ENCODE results near the gene LILRA6. TPM values are rescaled to one million over a fixed set of nuclear protein-coding genes. Genes with fewer than 3 reads are reported as not detected.

LILRA6 gene
- total RNA-seq, 1 experiment from 2014 or later, result not detected

DNA sequence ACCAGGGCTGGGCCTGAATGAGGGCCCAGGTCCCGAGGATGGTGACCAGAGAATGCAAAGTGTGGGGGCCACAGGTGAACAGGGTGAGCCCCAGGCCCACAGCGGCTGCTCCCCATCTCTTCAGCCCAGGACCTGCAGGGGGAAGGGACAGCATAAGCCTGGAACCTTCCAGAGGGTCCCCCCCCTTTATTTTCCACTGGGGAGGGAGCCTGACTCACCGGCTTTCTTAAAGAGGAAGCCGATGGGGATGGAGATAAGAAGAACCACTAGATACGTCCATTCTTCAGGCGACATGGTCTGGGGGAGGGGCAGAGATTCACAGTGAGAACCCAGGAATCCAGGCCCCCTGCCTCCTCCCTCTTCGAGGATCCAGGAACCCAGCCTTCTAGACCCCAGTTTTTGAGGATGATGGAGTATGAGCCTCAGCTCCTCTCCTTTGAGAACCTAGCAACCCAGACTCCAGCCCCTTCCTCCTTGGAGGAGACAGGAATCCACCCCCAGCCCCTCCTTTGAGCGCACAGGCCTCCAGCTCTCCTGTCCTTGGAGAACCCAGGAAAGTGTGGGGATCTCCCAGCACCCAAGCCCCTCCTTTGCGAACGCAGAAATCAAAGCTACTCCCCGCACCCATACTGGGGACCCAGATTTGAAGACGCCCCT, 54.2 kb downstream of the LILRA6 start (continued):
- TF ChIP-seq POLR2AphosphoS5 (IDR thresholded peaks at IDR 0.05; ENCODE audit: low read depth, low read length), result no peak
- TF ChIP-seq POLR2A (IDR thresholded peaks at IDR 0.05; ENCODE audit: borderline replicate concordance, extremely low read depth, insufficient read depth, insufficient read length), result no peak
- TF ChIP-seq EGR1 (IDR thresholded peaks at IDR 0.05; ENCODE audit: low read depth), result no peak
- TF ChIP-seq, protein P1, sequence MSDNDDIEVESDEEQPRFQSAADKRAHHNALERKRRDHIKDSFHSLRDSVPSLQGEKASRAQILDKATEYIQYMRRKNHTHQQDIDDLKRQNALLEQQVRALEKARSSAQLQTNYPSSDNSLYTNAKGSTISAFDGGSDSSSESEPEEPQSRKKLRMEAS (IDR thresholded peaks at IDR 0.05), result no peak
- no peak for TF ChIP-seq SP1 (IDR thresholded peaks at IDR 0.05; ENCODE audit: low read depth)
- no peak for TF ChIP-seq CEBPB (IDR thresholded peaks at IDR 0.05; ENCODE audit: low read depth)
- TF ChIP-seq RAD21 (IDR thresholded peaks at IDR 0.05; ENCODE audit: low read depth), result no peak
- no peak for TF ChIP-seq SRF (IDR thresholded peaks at IDR 0.05; ENCODE audit: low read depth)
- no peak for TF ChIP-seq FOSL1 (IDR thresholded peaks at IDR 0.05; ENCODE audit: low read depth)
- TF ChIP-seq YY1 (IDR thresholded peaks at IDR 0.05; ENCODE audit: extremely low read depth, insufficient replicate concordance, low read depth, low read length), result no peak

DNA sequence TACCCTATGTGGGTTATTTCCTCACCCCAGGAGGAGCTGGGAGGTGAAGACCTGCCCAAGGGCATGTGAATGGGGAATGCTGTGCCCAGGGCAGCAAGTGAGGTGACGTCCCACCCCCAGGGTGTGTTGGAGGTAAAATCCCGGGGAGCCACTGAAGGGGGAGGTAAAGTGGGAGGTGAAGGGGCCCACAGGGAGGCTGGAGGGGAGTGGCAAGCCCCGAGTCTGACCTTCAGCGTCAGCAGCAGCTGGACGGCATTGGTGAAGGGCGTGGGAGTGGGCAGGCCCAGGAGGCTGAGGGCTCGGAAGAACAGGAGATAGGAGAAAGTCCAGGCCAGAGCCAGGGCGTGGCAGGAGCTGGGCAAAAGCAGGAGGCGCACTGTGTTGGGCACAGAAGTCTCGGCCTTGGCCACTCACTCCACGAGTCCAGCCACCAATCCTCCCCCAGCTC, 55.6 kb downstream of the LILRA6 start:
- H3K4me1 ChIP-seq (ENCODE audit: control insufficient read depth in 1 of 2, insufficient read depth in 2 of 2, low read length in 2 of 2), result peaks cover 6 to 15% of the 10 kb centered on the region in 2 experiments
- H3K27ac ChIP-seq (ENCODE audit: low read depth, low read length), result peak overlapping the region; percentile 10; the same call in 1 of the 2 replicates
- no peak overlapping the region for H2AFZ ChIP-seq (ENCODE audit: low read depth, low read length, poor library complexity, severe bottlenecking)
- no peaks in the 10 kb centered on the region for H3K27me3 ChIP-seq (ENCODE audit: insufficient read depth, low read length)
- peaks cover 24% of the 10 kb centered on the region for H3K79me2 ChIP-seq (ENCODE audit: insufficient read depth, low read length)
- DNase-seq (ENCODE audit: low read depth, low spot score), result no peak
- ChIA-PET RAD21 (ENCODE audit: low non-redundant PET in 1 of 2, low total read pairs in 2 of 2, uncharacterized antibody in 2 of 2, unreplicated experiment in 2 of 2) (no interaction called here), POLR2A (interaction anchor here (1.3 to 7.0 kb wide), 2 partner anchors 13 to 14 kb away, joined by 3 to 126 read pairs; partner anchors contain the start of gene RPS9), CTCF (no interaction called here)
- H3K4me2 ChIP-seq (ENCODE audit: low read length), result no peak overlapping the region
- H3K9me2 ChIP-seq (ENCODE audit: insufficient read depth), result no peaks in the 10 kb centered on the region
- H3K36me3 ChIP-seq (ENCODE audit: control insufficient read depth in 1 of 2, insufficient read depth in 2 of 2, low read length in 2 of 2), result peaks cover 3 to 16% of the 10 kb centered on the region in 2 experiments
- no peak overlapping the region for H3K4me3 ChIP-seq (replicated peaks in 1 of 2; ENCODE audit: low read depth in 1 of 2, low read length in 2 of 2)
- no peak for ATAC-seq
- no peak overlapping the region for H3K9ac ChIP-seq (ENCODE audit: low read length)
- no TSS peak for BruUV-seq (replicated peaks)
- intact Hi-C loops (cut with micrococcal nuclease), result no loop called here
- no peaks in the 10 kb centered on the region for H3K9me3 ChIP-seq (ENCODE audit: control insufficient read depth in 1 of 2, insufficient read depth in 1 of 2, low read depth in 1 of 2, low read length in 2 of 2)
- H4K20me1 ChIP-seq (ENCODE audit: insufficient read depth), result no peaks in the 10 kb centered on the region
- TF ChIP-seq TCF7L2 (IDR thresholded peaks at IDR 0.05; ENCODE audit: borderline replicate concordance, extremely low read depth, insufficient read depth, insufficient read length) (no peak), ELF1 (IDR thresholded peaks at IDR 0.05; ENCODE audit: borderline replicate concordance, low read depth) (no peak), JUND (IDR thresholded peaks at IDR 0.05) (no peak), CBX3 (IDR thresholded peaks at IDR 0.05; ENCODE audit: low read depth) (no peak), SP1 (IDR thresholded peaks at IDR 0.05; ENCODE audit: low read depth) (no peak), ZFX (IDR thresholded peaks at IDR 0.05) (no peak), EZH2 (IDR thresholded peaks at IDR 0.05) (no peak), POLR2AphosphoS5 (IDR thresholded peaks at IDR 0.05; ENCODE audit: low read depth, low read length) (no peak), POLR2A (IDR thresholded peaks at IDR 0.05; ENCODE audit: borderline replicate concordance, extremely low read depth, insufficient read depth, insufficient read length) (no peak)
- TF ChIP-seq, protein P2, sequence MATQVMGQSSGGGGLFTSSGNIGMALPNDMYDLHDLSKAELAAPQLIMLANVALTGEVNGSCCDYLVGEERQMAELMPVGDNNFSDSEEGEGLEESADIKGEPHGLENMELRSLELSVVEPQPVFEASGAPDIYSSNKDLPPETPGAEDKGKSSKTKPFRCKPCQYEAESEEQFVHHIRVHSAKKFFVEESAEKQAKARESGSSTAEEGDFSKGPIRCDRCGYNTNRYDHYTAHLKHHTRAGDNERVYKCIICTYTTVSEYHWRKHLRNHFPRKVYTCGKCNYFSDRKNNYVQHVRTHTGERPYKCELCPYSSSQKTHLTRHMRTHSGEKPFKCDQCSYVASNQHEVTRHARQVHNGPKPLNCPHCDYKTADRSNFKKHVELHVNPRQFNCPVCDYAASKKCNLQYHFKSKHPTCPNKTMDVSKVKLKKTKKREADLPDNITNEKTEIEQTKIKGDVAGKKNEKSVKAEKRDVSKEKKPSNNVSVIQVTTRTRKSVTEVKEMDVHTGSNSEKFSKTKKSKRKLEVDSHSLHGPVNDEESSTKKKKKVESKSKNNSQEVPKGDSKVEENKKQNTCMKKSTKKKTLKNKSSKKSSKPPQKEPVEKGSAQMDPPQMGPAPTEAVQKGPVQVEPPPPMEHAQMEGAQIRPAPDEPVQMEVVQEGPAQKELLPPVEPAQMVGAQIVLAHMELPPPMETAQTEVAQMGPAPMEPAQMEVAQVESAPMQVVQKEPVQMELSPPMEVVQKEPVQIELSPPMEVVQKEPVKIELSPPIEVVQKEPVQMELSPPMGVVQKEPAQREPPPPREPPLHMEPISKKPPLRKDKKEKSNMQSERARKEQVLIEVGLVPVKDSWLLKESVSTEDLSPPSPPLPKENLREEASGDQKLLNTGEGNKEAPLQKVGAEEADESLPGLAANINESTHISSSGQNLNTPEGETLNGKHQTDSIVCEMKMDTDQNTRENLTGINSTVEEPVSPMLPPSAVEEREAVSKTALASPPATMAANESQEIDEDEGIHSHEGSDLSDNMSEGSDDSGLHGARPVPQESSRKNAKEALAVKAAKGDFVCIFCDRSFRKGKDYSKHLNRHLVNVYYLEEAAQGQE (IDR thresholded peaks at IDR 0.05; ENCODE audit: low read depth), result no peak
- TF ChIP-seq, protein P1 (IDR thresholded peaks at IDR 0.05), result no peak
- TF ChIP-seq, protein P3, sequence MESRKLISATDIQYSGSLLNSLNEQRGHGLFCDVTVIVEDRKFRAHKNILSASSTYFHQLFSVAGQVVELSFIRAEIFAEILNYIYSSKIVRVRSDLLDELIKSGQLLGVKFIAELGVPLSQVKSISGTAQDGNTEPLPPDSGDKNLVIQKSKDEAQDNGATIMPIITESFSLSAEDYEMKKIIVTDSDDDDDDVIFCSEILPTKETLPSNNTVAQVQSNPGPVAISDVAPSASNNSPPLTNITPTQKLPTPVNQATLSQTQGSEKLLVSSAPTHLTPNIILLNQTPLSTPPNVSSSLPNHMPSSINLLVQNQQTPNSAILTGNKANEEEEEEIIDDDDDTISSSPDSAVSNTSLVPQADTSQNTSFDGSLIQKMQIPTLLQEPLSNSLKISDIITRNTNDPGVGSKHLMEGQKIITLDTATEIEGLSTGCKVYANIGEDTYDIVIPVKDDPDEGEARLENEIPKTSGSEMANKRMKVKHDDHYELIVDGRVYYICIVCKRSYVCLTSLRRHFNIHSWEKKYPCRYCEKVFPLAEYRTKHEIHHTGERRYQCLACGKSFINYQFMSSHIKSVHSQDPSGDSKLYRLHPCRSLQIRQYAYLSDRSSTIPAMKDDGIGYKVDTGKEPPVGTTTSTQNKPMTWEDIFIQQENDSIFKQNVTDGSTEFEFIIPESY (IDR thresholded peaks at IDR 0.05; ENCODE audit: extremely low read depth, insufficient replicate concordance, low read length), result no peak
- TF ChIP-seq, protein P4, sequence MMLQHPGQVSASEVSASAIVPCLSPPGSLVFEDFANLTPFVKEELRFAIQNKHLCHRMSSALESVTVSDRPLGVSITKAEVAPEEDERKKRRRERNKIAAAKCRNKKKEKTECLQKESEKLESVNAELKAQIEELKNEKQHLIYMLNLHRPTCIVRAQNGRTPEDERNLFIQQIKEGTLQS (IDR thresholded peaks at IDR 0.05), result no peak

Data from HCT116 (cell line).